Stimulated activated CD4-positive, alpha-beta T cell treated with anti-CD3 and anti-CD28 coated beads, Interleukin-15, amount 100 ng/mL, for 24 hours (primary cell): ENCODE measurements around the gene RBM8A.

Source experiments
- DNase-seq: peaks from one replicate; pipeline ENCODE4 v3.0.0-alpha.2; 2020

The RBM8A gene

DNA sequence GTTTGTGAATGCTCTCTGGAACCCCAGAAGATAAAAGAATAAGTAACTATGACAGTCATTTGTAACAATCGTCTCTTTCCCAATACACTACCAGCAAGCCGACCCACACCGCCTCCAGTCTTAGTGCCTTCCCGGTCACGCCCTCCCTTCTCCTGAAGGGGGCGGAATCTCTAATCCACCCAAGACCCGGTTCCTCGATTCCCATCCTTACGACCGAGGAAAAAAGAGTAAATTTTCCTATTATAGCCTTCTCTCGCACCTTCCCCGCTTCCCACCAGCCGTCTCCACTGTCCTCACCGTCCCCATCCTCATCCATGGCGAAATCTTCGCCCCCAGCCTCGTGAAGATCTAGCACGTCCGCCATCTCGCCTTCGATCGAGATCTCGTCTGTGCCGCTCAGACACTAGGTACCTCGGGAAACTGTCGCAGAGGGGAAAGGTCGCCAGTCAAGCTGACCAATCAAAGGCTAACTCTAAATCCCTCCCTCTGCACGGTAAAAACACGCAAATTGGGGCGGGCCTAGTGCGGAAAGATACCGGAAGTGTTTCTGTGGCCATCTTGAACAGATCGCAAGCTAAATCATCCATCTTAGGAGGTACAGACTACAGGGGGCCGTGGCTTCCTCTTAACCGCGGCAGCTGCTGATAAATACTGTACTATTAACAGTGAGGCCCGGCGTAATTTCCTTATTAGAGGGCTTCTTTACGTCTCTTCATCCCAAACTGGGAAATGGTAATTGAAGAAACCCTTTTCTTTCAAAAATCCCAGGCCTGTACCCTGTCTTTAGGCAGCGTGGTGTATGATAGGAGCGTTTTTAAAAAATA, at the start of gene RBM8A:
RBM8A (minus strand) TSS at position 422 of the 824 bp plus-strand sequence; CDS start at position 364, 58 bp downstream.
- peak; percentile 94 for DNase-seq

- no peak for DNase-seq
These were observed 49.7 kb upstream of the RBM8A start for GRCh38 chr1:145977016-145977415.

DNA sequence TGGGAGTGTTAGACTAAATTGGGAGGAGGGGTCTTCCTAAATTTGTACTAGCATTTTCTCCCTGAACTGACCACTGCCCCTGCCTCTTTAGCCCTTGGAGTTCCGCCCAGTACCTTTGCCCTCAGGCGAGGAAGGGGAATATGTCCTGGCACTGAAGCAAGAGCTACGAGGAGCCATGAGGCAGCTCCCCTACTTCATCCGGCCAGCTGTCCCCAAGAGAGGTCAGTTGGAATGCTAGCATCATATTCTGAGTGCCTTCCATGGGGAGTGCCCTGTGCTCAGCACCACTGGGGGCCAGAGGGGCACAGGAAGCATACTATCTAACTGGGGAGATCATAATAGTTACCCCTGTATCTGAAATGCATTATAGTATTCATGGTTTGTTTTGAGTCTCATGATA, 47.9 kb upstream of the RBM8A start:
- no peak for DNase-seq

DNA sequence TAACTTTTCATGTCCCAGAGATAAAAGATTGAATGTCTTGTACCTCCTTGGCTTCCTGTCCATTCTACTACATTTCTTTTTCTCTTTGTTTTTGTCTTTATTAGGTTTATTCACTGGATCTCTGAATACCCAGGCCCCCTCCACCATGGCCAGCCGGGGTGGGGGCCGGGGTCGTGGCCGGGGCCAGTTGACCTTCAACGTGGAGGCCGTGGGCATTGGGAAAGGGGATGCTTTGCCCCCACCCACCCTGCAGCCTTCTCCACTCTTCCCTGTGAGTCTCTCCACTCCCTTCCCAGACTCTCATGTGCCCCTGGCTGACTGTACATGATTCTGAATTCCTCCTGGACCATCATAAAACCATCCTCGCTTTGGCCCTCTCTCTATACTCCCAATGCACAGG, 47.4 kb upstream of the RBM8A start:
- no peak for DNase-seq

DNA sequence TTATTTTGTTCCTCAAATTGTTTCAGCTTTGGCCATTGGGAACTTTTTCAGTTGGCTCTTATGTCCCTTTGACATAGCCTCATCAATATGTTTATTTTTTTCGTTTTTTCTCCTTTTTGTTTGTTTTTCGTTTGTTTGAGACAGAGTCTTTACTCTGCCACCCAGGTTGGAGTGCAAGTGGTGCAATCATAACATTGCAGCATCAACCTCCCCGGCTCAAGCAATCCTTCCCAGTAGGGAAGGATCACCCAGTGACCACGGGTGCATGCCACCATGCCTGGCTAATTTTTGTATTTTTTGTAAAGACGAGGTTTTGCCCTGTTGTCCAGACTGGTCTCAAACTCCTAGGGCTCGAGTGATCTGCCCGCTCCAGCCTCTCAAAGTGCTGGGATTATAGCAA, 45.3 kb upstream of the RBM8A start:
- no peak for DNase-seq

- DNase-seq = no peak
These were observed 40.0 kb upstream of the RBM8A start for GRCh38 chr1:145967288-145967687.

GRCh38 chr1:145965119-145965744, 37.9 kb upstream of the RBM8A start:
- no peak for DNase-seq

DNA sequence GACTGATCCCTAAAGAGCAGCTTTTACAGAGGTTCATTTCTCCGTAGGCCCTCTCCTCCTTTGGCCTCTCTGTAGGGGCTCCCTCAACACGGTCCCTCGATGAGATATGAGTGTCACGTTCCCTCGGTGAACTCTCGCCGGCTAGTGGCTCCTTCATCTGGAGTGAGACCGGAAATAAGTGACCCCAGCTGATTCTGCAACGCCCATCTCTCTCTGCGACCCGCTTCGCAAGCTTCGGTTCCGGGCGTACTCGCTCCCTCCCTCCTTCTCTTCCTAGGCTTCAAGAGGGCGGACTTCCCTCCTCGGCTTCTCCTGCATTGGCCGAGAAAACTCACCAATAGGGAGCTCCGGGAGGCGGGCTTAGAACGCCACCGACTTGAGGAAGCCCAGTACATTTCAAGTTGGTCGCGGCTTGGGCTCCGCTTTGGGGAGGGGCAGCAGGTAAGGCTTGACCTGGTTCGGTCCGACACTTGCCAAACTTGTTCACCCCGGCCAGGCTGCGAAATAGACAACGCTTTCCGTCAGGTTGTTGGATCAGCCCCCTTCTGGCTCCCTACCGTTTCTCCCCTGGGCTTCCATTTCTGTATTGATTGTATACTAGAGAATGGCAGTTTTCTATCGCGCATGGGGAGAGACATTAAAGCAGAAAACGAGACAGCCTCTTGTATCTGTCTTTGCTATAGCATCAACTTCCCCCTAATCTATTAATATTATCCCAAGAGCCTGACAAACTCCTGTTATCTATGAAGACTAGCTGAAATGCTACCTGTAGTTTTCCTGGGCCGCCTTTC, 37.2 kb upstream of the RBM8A start, which contains the start of the genes ANKRD34A and POLR3GL:
ANKRD34A (minus strand) TSS at position 248 of the 791 bp plus-strand sequence. CDS start 2,816 bp downstream, outside the sequence.
POLR3GL (plus strand) TSS at position 363 of the 791 bp plus-strand sequence. CDS start 10,176 bp downstream, outside the sequence.
- peak; percentile 96 for DNase-seq

- no peak for DNase-seq
These were observed 36.2 kb upstream of the RBM8A start for GRCh38 chr1:145963265-145964019.

- peak; percentile 60 for DNase-seq
These were observed 35.1 kb upstream of the RBM8A start for GRCh38 chr1:145962157-145963102.

GRCh38 chr1:145961425-145962156, 34.3 kb upstream of the RBM8A start:
- peak; percentile 82 for DNase-seq

GRCh38 chr1:145961109-145961424, 33.8 kb upstream of the RBM8A start:
- peak; percentile 21 for DNase-seq

DNA sequence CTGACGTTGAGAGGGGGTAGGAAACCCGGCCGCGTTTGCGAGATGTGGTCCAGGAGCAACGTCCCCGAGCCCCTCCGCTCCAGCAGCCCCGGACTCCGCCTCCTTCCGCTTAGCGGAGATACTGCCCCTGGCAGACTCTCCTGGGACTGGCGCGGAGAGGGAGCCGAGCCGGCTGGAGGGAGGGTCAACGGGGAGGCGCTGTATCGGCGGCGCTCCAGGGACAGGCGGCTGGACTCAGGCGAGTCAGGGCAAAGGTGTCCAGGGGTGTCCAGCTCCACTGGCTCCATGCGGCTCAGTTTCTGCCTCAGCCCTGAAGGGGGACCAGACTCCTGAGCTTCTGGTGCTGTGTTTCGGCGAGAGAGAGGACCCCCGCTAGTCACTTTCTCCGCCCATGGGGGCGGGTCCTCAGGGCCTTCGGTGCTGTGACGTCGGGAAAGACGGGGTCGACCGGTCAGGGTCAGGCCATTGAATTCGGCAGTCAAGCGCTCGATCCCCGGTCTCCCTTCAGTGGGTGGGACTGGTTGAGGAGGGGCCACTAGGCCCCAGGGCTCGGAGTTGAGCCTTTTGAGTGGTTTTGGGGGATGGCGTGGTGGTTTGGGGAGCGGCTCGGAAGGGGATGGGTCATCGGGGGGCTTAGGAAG, 33.3 kb upstream of the RBM8A start:
- DNase-seq = peak; percentile 70

DNA sequence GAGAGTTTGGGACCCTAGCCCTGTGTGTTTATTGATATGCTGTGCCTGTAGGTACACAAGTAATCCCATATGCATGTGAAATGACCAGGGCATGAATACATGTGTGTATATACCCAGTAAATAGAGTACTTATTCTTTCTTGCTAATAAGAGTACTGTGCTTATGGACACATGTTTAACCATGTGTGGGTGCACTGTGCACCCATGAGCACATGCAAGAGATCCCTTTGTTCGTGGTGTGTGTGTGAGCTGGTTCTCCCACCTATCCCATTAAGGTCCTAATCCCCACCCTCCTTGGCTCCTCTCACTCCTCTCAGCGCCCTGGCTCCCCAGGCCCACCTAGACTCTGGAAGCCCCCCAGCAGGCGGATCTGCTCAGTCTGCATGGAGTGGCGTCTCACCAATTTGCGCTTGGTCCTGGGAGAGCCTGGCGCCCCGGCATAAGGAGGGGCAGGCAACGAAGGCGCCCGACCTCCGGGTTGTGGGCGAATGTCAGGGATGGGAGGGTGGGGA, 32.7 kb upstream of the RBM8A start:
- no peak for DNase-seq

DNA sequence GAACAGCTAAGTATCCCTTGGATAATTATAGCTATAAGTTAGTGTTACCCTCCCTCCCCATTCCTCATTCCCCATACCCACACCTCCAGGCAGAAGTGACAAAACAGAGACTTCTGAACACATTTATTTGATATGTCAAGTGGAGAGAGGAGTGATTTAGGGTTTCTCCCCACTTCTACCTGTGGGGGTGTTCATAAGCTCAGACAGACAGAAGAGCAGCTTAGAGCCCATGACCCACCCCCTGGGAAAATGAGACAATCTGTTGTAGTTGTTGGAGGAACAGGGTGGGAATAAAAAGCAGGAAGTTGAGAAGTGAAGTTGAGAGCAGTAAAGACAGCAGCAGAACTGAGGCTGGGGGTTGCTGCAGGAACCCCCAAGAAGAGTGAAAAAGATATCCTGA, 32.0 kb upstream of the RBM8A start:
- no peak for DNase-seq

- DNase-seq = no peak
These were observed 31.4 kb upstream of the RBM8A start for GRCh38 chr1:145958734-145959133.

DNA sequence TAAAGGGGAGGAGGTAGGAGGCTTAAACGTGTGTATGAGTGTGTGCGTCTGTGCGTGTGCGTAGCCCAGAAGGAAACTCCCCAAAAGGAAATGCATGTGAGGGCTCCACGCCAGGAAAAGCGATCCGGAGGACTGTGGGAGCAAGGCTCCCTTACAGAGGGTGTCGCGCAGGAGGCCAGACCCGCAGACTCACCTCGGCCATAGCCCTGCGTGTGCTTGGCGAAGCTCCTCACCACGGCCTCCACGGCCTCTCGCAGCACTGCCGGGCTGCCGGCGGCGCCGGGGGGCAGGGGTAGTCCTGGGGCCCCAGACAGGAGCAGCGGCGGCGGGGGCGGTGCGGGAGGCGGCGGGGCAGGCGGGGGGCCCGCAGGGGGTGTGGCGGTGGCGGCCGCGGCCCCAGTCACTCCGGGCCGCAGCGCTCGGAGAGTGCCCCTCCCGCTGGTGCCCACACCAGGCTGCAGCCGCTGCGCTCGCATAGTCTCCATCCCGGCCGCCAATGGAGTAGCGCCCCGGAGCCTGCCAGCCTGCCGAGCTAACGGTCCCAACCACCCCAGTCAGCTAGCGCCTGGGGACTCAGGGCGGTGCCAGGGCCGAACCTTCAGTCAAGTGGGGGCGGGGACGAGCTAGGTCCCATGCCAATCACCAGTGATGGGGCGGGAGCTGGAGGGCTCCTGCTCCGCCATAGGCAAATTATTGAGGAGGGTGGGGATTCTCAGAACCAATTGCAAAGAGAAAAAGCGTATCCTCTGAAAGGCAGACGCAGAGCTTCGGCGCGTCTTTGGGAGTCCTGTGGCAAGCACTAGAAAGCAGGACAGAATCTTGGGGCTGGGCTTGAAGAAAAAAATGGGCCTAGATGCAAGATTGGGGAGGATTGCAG, 30.4 kb upstream of the RBM8A start, which contains the start of gene LIX1L:
LIX1L (minus strand) TSS at position 575 of the 877 bp plus-strand sequence; CDS start at position 485, 90 bp downstream.
- DNase-seq = peak; percentile 98

DNA sequence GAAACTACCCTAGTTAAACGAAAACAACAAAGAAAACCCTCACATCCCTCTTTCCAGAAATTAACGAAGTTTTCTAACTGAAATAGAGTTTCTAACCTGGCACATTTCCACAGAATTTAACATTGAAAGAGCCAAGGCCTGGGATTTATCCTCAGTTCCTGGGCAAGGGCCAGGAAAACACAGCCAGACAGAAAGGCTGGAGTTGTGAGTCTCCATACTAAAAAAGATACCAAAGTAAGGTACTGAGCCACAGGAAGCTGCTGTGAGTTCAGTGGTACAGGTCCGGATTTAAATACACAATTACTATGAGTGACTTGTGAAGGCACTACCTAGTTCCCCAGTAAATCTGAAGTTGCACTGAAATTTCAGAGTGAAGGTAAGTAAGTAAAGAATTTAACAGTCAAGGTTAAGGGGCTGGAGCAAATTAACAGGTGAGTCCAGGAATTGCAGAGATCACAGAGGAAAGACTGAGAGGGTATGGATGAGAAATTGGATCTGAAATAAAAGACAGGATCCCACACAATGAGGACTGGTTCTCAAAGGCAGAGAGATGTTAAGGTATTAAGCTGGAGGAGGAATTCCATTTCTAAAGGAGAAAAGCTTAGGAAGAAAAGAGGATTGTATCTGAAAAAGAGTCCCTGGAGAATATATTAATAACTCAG, 29.6 kb upstream of the RBM8A start:
- DNase-seq = no peak
